SH-SY5Y (cell line): ENCODE results near the gene VPS8.

Source experiments
- GATA2 ChIP-seq: IDR thresholded peaks from 2 replicates; pipeline ENCODE4 v1.6.1; 2011; ENCODE audit warnings: mild to moderate bottlenecking, low read depth, low read length
- GATA3 ChIP-seq: IDR thresholded peaks from 2 replicates; pipeline ENCODE4 v1.6.1; 2011; ENCODE audit warnings: low read depth, mild to moderate bottlenecking, low read length, moderate library complexity

- no peak for TF ChIP-seq GATA3
- TF ChIP-seq GATA2, result no peak
Observed at GRCh38 chr3:184864000-184864399, 52.0 kb downstream of the VPS8 start.
